Embryonic facial prominence (tissue), 1 donor: ENCODE measurements around the gene NOM1.
"Not testable (repeated sequence)": the region's sequence is repeated elsewhere in the genome, so short reads cannot be mapped to it uniquely, and the experiment has no call there.

Experiments used
- DNase-seq: peaks from one replicate; pipeline ENCODE4 v3.0.0-alpha.2; 2016; ENCODE audit errors: extremely low spot score

NOM1 gene

GRCh38 chr7:156940421-156941122 lies 8.9 kb upstream of the NOM1 start:
- DNase-seq: no peak

- no peak for DNase-seq
These were observed 7.9 kb upstream of the NOM1 start for GRCh38 chr7:156941393-156942182.

- no peak for DNase-seq
These were observed 6.8 kb upstream of the NOM1 start for GRCh38 chr7:156942708-156943090.

- no peak for DNase-seq
These were observed 6.1 kb upstream of the NOM1 start for GRCh38 chr7:156943091-156944041.

- no peak for DNase-seq
These were observed 4.6 kb upstream of the NOM1 start for GRCh38 chr7:156944876-156945275.

- DNase-seq: no peak
These were observed 2.2 kb upstream of the NOM1 start for GRCh38 chr7:156947120-156947843.

- DNase-seq: no peak
These were observed 1.2 kb upstream of the NOM1 start for GRCh38 chr7:156948361-156948760.

GRCh38 chr7:156950381-156950858 lies 908 bp downstream of the NOM1 start:
- DNase-seq: no peak

GRCh38 chr7:156953215-156953614 lies 3.7 kb downstream of the NOM1 start:
- not testable (repeated sequence) for DNase-seq

GRCh38 chr7:156954941-156955340 lies 5.4 kb downstream of the NOM1 start:
- DNase-seq: no peak

GRCh38 chr7:156956727-156957126 lies 7.2 kb downstream of the NOM1 start:
- no peak for DNase-seq

GRCh38 chr7:156962145-156962544 lies 12.6 kb downstream of the NOM1 start:
- no peak for DNase-seq

GRCh38 chr7:156962897-156963296 lies 13.4 kb downstream of the NOM1 start:
- DNase-seq: no peak

- no peak for DNase-seq
These were observed 14.0 kb downstream of the NOM1 start for GRCh38 chr7:156963472-156963871.

GRCh38 chr7:156964971-156965370 lies 15.5 kb downstream of the NOM1 start:
- DNase-seq: no peak

- no peak for DNase-seq
These were observed 16.9 kb downstream of the NOM1 start for GRCh38 chr7:156966387-156966786.

- DNase-seq: no peak
These were observed 18.7 kb downstream of the NOM1 start for GRCh38 chr7:156968183-156968582.

- DNase-seq: no peak
These were observed 20.5 kb downstream of the NOM1 start for GRCh38 chr7:156969972-156970420.

- no peak for DNase-seq
These were observed 26.1 kb downstream of the NOM1 start for GRCh38 chr7:156975620-156976019.

GRCh38 chr7:156979007-156979606 lies 29.6 kb downstream of the NOM1 start:
- DNase-seq: no peak

- DNase-seq: no peak
These were observed 30.2 kb downstream of the NOM1 start for GRCh38 chr7:156979711-156980110.
